Uterus (tissue), 2 donors: ENCODE measurements around the gene EXOC2.

Source experiments
- POLR2A ChIP-seq, 2 donors: fragments of 450-650 bp; IDR thresholded peaks; one replicate each; pipeline ENCODE4 v1.6.1; 2016; ENCODE audit warnings: antibody characterized with exemption in 2 of 2, mild to moderate bottlenecking in 1 of 2, moderate library complexity in 1 of 2
- TF ChIP-seq, protein P1 (sequence below), 4 experiments: fragments of 200-600 bp in 2 of 4; fragments of 450-650 bp in 2 of 4; sonication (generic) in 2 of 4; IDR thresholded peaks; one replicate each; pipeline ENCODE4 v1.5.1; 2016 to 2019; ENCODE audit warnings: antibody characterized with exemption in 4 of 4, mild to moderate bottlenecking in 2 of 4, moderate library complexity in 1 of 4

DNA sequence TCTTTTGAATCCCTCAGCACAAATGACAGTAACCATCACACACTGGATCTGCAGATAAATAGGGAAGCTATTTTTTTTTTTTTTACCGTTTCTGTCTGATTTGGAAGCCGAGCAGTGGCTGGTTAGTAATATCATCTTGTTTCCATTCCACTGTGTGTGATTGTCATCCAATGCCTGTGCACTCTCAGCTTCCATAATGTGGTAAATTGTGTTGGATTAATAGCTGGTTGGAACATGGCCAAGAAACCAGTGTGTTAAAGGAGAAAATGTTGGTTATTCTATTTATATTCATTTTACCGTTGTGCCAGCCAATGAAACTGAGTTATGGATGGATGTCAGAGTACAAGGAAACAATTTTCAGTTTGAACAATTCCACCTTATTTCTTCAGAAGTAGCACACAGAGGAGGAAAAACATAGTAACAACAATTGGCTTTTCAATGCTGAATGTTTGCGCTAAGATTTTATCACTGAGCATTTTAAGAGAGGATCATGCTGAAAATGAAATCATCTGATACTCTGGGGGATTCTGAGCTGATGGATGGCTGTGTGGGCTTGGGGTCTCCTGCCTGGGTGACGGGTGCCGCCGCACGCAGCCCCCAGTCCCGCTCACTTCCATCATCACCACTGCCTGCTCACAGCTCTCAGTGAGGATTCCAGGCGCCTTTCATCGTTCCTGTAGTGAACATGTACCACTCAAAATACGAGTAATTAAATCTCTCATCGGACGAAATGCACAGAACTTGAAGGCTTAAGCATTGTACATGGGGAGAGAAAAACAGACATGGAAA is 40.7 kb upstream of the EXOC2 start:
- TF ChIP-seq, protein P1, sequence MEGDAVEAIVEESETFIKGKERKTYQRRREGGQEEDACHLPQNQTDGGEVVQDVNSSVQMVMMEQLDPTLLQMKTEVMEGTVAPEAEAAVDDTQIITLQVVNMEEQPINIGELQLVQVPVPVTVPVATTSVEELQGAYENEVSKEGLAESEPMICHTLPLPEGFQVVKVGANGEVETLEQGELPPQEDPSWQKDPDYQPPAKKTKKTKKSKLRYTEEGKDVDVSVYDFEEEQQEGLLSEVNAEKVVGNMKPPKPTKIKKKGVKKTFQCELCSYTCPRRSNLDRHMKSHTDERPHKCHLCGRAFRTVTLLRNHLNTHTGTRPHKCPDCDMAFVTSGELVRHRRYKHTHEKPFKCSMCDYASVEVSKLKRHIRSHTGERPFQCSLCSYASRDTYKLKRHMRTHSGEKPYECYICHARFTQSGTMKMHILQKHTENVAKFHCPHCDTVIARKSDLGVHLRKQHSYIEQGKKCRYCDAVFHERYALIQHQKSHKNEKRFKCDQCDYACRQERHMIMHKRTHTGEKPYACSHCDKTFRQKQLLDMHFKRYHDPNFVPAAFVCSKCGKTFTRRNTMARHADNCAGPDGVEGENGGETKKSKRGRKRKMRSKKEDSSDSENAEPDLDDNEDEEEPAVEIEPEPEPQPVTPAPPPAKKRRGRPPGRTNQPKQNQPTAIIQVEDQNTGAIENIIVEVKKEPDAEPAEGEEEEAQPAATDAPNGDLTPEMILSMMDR (IDR thresholded peaks at IDR 0.05): no peak
- no peak for TF ChIP-seq POLR2A (IDR thresholded peaks at IDR 0.05)
